Forelimb muscle (tissue), 1 donor: ENCODE data around the gene KRTAP12-3. TPM values are rescaled to one million over a fixed set of nuclear protein-coding genes. Genes with fewer than 3 reads are reported as not detected.
"Not testable (repeated sequence)": the region's sequence is repeated elsewhere in the genome, so short reads cannot be mapped to it uniquely, and the experiment has no call there.

Experiments
- DNase-seq: peaks from one replicate; pipeline ENCODE4 v3.0.0-alpha.2; 2013; ENCODE audit warnings: low read depth
- polyA plus RNA-seq: library from polyadenylated mRNA; unstranded; fragments of 120-200 nt; gene quantifications from one replicate; pipeline ENCODE4 v1.2.1, GENCODE V29; 2013; ENCODE audit not compliant: insufficient read length

Gene KRTAP12-3
- polyA plus RNA-seq, 1 donor, result not detected

DNA sequence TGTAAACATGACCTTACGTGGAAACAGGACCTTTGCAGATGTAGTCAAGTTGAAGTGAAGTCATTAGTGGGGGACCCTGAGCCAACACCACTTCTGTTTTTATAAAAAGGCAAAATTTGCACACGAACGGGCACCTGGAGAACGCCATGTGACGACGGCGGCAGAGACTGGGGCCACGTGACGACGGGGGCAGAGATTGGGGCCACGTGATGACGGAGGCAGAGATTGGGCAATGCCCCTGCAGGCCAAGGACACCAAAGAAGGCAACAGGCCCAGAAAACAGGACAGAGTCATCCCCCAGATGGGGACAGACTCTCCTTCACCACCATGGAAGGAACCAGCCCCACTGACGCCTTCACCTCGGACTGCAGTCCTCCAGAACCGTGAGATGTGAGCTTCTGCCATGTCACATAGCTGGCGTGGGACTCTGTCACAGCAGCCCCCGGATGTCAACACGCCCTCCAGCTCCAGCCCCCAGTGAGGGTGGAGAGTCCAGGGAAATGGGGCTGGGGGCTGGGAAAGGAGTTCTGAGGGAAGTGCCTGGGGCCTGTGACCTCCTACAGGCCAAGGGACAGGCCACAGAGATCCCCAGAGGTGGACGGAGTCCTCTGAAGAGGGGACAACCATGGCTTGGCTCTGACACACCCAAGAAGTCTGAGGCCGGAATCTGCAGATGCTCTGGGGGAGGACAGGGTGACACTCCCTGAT is 7.3 kb upstream of the KRTAP12-3 start:
- no peak for DNase-seq

DNA sequence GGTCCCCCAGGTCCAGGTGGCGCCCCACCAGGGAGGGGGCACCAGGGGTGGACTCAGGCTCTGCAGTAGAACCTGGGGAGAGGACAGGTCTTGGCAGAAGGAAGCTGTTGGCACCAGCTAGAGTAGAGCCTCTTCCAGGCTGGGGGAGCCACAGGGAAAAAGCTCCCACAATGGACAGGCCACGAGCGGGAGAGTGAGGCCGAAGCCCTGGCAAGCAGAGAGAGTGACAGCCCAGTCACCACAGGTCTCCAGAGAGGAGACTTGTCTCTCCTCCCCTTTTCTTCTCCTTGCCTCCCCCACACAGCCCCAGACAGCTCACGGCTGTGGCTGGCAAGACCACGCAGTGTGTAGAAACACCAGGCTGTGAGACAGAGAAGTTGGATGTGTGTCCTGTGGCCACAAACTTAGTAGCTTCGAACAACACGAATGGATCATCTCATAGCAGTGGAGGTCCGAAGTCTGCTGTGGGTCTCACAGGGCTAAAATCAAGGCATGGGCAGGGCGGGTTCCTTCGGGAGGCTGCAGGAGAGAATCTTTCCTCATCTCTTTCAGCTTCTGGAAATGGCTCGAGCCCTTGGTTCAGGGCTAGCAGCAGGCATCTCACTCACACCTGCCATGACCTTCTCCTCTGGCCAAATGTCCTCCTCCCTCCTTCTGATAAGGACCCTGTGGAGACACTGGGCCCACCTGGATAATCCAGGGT is 6.6 kb upstream of the KRTAP12-3 start:
- no peak for DNase-seq

DNA sequence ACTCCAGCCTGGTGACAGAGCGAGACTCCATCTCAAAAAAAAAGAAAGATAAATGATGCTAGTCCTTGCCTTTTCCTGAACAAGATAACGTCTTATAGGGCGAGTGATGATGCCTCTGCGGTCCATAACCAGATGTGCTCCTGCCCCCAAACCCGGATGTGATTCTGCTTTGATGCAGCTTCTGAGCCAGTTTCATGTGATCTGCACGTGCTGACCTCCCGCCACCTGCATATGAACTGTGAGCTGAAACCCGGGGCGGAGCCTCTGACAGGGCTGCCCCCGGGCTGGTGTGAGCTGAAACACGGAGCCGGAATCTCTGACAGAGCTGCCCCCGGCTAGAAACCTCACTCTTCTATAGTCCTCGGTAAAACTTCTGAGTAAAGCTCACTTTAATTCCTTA is 4.6 kb upstream of the KRTAP12-3 start:
- DNase-seq, result no peak

- no peak for DNase-seq
Measured at GRCh38 chr21:44653656-44654575, 3.8 kb upstream of the KRTAP12-3 start.

GRCh38 chr21:44654576-44655175 is 3.1 kb upstream of the KRTAP12-3 start, which contains the start of gene KRTAP12-4:
Gene KRTAP12-4, minus strand, starts transcription at chr21:44654659. Its CDS starts 45 bp downstream, at chr21:44654614.
- DNase-seq, result no peak

DNA sequence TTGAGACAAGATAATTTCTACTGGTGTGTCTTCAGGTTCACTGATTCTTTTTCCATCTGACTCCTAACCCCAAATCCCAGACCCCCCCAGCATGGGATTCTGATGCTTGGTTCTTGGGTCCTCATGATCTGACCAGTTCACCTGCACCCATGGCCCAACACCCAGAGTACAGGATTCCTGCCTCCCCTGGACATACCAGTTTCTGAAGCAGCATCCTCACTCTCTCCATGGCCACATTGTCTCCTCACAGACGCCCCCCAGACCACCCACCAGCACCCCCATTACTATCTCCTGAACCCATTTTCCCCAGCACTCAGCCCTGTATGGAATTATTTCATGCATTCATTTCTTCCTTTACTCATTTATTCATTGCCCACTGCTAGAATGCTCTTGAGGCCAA is 864 bp upstream of the KRTAP12-3 start:
- no peak for DNase-seq

DNA sequence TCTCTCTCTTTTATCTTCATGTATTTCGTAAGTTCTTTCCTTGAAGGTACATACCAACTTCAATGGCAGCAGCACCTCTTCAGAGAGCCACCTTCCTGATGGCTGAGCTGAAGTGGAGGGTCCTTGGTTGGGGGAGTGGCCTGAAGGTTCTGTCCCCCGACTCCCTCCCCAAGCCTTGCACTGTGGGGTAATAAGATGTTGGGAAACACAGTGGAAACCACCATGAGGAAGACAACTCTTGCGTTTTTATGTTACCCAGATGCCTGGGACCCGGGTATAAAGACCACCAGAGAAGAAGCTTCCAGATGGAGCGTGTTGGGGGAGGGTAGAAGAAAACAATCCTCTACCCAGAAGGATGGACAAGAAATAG is 794 bp downstream of the KRTAP12-3 start:
- DNase-seq, result no peak

DNA sequence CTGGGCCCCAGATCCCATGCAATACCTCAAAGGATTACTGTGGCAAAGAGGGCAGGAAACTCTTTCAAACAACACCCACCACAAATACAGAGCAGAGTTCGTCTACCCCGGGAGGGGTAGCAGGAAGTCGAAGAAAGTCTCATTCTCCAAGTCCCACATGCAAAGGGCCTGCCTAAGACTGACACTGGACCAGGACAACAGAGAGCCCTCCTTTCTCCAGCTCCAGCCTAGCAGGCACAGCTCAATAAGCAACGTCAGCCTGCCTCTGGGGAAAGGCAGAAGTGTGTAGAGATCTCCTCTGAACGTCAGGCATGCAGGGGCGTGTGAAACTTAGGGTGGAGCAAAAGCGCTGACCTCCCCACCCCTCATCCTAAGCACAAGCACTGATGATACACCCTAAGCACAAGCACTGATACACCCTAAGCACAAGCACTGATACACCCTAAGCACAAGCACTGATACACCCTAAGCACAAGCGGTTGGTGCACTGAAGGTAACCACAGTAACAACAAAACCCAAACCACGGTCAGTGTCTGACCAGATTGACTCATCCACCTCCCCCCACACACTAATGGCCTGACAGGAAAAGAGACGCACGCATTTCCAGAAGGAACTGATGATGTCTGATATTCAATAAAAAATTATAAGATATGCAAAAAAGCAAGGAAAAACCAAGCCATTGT is 1.3 kb downstream of the KRTAP12-3 start:
- DNase-seq, result no peak

DNA sequence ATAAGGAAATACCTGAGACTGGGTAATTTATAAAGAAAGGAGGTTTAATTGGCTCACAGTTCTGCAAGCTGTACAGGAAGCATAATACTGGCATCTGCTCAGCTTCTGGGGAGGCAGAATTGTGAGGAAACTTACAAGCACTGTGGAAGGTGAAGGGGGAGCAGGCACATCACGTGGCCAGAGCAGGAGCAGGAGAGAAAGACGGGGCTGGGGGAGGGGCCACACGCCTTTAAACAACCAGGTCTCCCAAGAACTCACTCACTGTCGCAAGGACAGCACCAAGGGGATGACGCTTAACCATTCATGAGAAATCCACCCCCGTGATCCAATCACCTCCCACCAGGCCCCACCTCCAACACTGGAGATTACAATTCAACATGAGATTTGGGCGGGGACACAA is 3.8 kb downstream of the KRTAP12-3 start:
- not testable (repeated sequence) for DNase-seq

DNA sequence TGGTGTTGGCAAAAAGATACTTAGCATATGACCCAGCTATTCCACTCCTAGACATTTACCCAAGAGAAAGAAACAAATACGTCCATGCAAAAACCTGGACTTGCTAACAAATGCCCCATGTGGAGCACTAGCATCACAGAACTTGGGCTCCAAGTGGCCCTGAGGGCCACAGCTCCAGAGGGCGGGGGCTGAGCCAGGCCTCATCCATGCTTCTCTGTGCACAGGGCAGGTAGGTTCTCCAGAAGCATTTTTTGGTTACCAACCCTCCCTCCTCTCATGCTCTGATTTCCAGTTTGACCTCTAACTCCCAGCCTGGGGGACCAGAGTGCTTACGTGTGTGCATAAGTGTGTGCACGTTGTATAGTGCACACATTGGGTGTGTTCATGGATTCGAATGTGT is 7.0 kb downstream of the KRTAP12-3 start:
- no peak for DNase-seq

- DNase-seq, result no peak
Measured at GRCh38 chr21:44666401-44667320, 8.9 kb downstream of the KRTAP12-3 start, which contains the start of gene KRTAP12-2. Gene KRTAP12-2, minus strand, starts transcription at chr21:44666927. Its CDS starts 41 bp downstream, at chr21:44666886.

- no peak for DNase-seq
Measured at GRCh38 chr21:44667612-44668011, 9.9 kb downstream of the KRTAP12-3 start.

- no peak for DNase-seq
Measured at GRCh38 chr21:44670642-44671432, 13.1 kb downstream of the KRTAP12-3 start.

- no peak for DNase-seq
Measured at GRCh38 chr21:44671911-44672310, 14.2 kb downstream of the KRTAP12-3 start.

GRCh38 chr21:44677881-44678280 is 20.1 kb downstream of the KRTAP12-3 start:
- no peak for DNase-seq

DNA sequence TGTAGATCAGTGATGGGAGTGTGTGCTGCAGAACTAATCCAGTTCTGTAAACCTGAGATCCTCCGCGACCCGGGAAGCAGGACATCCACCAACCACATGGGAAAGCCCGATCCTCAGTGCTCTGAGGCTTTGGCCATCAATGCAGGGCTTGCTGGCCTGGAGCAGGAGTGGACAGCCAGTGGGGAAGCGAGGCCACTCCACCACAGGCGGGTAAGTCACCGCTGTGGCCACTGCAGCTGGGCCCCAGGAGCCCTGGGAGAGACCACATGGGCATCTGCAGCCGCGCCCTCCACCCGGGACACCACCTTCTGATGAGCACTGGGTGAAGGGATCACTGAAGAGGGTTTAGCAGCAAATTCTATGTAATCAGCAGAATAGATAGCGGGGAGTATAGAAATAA is 23.4 kb downstream of the KRTAP12-3 start:
- DNase-seq, result no peak

DNA sequence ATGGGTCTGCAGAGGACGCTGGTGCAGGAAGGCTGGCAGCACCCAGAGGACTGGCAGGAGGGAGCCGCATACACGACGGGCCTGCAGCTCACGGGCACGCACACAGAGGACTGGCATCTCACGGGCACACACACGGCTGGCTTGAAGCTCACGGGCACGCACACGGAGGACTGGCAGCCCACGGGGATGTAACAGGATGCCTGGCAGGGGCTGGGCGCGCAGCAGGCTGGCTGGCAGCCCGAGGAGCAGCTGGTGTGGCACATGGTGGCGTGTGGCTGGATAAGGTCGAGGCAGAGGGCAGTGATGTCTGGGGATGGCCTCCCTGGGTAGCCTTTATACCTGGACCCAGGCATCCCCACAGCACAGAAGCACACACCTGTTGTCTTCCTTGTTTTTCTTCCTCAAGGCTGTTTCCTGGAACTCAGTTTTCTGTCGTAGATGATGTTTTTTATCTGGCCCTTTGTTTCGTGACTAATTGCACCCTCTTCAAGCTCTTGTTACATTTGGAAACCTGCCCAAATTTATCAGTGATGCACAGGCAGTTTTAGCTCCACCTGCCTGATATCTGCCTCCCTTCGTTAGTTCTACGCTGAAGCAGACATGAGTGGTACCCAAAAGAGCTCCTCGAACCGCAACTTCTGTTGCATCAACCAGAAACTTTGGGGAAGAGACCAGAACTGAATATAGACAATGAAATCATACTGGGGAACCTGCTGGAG is 24.3 kb downstream of the KRTAP12-3 start, which contains the start of gene KRTAP12-1:
TSS of gene KRTAP12-1 (minus strand) at position 303 of the 719 bp plus-strand sequence. CDS start at position 263, 40 bp downstream.
- no peak for DNase-seq

DNA sequence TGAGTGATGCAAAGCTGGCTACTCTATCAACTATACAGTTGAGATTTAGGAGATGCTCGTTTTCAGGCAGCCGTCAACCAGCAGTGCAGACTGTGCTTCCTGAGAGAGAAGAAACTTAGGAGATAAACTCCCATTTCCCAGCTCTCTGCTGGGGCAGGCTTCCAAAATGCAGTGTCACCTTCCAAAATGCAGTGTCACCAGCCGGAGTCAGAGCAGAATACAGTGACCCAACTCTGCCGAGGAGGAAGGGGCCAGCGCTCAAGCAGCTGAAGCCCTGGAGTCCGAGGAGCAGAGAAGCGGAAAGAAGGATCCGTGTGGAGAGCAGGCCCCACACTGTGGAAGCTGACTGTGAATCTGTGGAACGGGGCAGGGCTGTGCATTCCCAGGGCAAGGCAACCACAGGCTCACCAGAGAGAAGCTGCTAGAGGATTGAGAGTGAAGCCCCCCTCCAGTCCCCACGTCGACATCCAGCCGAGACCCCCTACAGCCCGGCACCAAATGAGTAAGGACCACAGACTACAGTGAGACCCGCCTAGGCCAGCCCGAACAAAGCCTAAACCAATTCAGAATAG is 24.9 kb downstream of the KRTAP12-3 start:
- no peak for DNase-seq
